Epithelial cell of proximal tubule (primary cell): ENCODE measurements around the gene ATRX. TPM values are rescaled to one million over a fixed set of nuclear protein-coding genes. Genes with fewer than 3 reads are reported as not detected.
"Not testable (repeated sequence)": the region's sequence is repeated elsewhere in the genome, so short reads cannot be mapped to it uniquely, and the experiment has no call there.

Experiments
- DNase-seq: peaks from one replicate; pipeline ENCODE4 v3.0.0-alpha.2; 2011; ENCODE audit warnings: low read depth
- H3K4me3 ChIP-seq: 2 replicates; pipeline ENCODE4 v1.5.1; 2011; ENCODE audit warnings: low read depth, mild to moderate bottlenecking, low read length
- total RNA-seq: library from RNA; depleted of rRNA; stranded (reverse); fragments of >200 nt; gene quantifications from 2 replicates; pipeline ENCODE4 v1.2.3, GENCODE V29; 2015
- TF ChIP-seq, protein P1 (sequence below): conservative IDR thresholded peaks from 2 replicates; pipeline ENCODE4 v1.5.1; 2012; ENCODE audit warnings: low read depth, mild to moderate bottlenecking, low read length

ATRX gene
- total RNA-seq, 1 donor from 2014 or later: 32.2 TPM

- H3K4me3 ChIP-seq: no peak overlapping the region
- no peak for DNase-seq
- TF ChIP-seq, protein P1, sequence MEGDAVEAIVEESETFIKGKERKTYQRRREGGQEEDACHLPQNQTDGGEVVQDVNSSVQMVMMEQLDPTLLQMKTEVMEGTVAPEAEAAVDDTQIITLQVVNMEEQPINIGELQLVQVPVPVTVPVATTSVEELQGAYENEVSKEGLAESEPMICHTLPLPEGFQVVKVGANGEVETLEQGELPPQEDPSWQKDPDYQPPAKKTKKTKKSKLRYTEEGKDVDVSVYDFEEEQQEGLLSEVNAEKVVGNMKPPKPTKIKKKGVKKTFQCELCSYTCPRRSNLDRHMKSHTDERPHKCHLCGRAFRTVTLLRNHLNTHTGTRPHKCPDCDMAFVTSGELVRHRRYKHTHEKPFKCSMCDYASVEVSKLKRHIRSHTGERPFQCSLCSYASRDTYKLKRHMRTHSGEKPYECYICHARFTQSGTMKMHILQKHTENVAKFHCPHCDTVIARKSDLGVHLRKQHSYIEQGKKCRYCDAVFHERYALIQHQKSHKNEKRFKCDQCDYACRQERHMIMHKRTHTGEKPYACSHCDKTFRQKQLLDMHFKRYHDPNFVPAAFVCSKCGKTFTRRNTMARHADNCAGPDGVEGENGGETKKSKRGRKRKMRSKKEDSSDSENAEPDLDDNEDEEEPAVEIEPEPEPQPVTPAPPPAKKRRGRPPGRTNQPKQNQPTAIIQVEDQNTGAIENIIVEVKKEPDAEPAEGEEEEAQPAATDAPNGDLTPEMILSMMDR: no peak
Measured at GRCh38 chrX:77502951-77503525, 283.0 kb downstream of the ATRX start.

DNA sequence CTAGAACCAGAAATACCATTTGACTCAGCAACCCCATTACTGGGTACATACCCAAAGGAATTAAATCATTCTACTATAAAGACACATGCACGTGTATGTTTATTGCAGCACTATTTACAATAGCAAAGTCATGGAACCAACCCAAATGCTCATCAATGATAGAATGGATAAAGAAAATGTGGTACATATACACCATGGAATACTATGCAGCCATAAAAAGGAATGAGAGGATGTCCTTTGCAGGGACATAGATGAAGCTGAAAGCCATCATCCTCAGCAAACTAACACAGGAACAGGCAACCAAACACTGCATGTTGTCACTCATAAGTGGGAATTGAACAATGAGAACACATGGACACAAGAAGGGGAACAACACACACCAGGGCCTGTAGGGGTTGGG, 285.9 kb downstream of the ATRX start:
- DNase-seq, H3K4me3 ChIP-seq: not testable (repeated sequence)

DNA sequence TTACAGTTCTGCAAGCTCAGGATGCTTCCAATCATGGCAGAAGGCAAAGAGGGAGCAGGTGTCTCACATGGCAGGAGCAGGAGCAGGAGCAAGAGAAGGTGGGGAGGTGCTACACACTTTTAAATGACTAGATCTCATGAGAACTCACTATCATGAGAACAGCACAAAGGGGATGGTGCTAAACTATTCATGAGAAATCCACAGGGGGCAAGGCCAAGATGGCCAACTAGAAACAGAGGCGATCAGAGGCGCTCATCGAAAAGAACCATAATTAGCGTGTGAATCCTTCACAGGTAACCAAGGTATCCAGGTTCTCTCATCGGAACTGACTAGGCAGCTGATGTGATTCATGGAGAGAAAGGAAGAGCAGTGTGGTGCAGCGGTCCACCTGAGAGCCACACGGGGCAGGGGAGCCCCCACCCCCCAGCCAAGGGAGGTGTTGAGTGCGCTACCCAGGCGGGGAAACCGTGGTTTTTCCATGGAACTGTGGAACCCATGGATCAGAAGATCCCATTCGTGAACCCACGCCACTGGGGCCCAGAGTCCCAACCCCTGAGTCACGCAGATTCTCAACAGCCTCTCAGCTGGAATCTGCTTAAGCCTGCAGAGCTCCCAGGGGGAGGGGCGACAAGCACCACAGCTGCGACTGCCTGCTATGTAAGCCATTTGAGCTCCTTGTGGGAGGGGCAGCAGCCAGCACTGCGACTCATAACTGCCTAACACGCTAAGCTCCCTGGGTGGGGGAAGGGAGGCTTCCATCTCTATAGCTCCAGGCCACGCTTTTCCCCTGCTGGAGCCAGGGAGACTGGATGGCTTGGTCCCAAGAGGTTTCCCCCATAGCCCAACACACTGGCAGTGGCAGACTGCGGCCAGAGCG, 292.1 kb downstream of the ATRX start:
- H3K4me3 ChIP-seq: no peak overlapping the region
- DNase-seq: no peak
- TF ChIP-seq, protein P1: no peak

DNA sequence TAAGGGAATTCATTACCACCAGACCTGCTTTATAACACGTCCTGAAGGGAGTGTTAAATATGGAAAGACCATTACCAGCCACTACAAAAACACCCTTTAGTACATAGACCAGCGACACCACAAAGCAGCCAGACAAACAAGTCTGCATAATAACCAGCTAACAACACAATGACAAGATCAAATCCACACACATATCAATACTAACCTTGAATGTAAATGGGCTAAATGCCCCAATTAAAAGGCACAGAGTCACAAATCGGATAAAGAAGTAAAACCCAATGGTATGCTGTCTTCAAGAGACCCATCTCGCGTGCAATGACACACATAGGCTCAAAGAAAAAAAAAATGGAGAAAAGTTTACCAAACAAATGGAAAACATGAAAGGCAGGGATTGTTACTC, 302.0 kb downstream of the ATRX start:
- H3K4me3 ChIP-seq: no peak overlapping the region
- no peak for DNase-seq
- TF ChIP-seq, protein P1: no peak

- no peak overlapping the region for H3K4me3 ChIP-seq
- TF ChIP-seq, protein P1: no peak
- no peak for DNase-seq
Measured at GRCh38 chrX:77455437-77455836, 330.6 kb downstream of the ATRX start.

Other genes starting within 250 kb of the ATRX start
- gene MAGT1, start 109.2 kb upstream of the ATRX start, total RNA-seq: 40.5 and 61.6 TPM in 2 replicates
- 285 and 410 TPM in 2 replicates for gene COX7B, start 113.3 kb upstream of the ATRX start, total RNA-seq
- 2.4 and 3.9 TPM in 2 replicates for gene ATP7A, start 124.5 kb upstream of the ATRX start, total RNA-seq
- gene PGAM4, start 183.4 kb upstream of the ATRX start, total RNA-seq: 0.52 TPM in 1 of 2 replicates, not detected in the other